Lower lobe of right lung (tissue), 2 donors: ENCODE results near the gene ZNF865. TPM values are rescaled to one million over a fixed set of nuclear protein-coding genes. Genes with fewer than 3 reads are reported as not detected.
A peak's percentile ranks its signal among the peaks of the same experiment; 100 is the strongest.

ENCODE experiments used
- ATAC-seq, 2 donors: fragments of 200-7000 bp; cut with Tn5 transposase; one replicate each; pipeline ENCODE4 v1.9.1; 2020 to 2022; ENCODE audit warnings: mild to moderate bottlenecking in 2 of 2, moderate library complexity in 2 of 2
- DNase-seq: peaks from one replicate; pipeline ENCODE4 v3.0.0-alpha.2; 2020
- H3K27ac ChIP-seq: fragments of 200-600 bp; one replicate; pipeline ENCODE4 v1.8.0; 2022
- H3K27me3 ChIP-seq: fragments of 200-600 bp; one replicate; pipeline ENCODE4 v1.8.0; 2022; ENCODE audit warnings: low read depth
- H3K36me3 ChIP-seq: fragments of 200-600 bp; one replicate; pipeline ENCODE4 v1.8.0; 2022; ENCODE audit warnings: mild to moderate bottlenecking
- H3K4me1 ChIP-seq: fragments of 200-600 bp; one replicate; pipeline ENCODE4 v1.8.0; 2022
- H3K4me3 ChIP-seq: fragments of 200-600 bp; one replicate; pipeline ENCODE4 v1.8.0; 2022; ENCODE audit warnings: mild to moderate bottlenecking
- H3K9me3 ChIP-seq: fragments of 200-600 bp; one replicate; pipeline ENCODE4 v1.8.0; 2022
- CTCF ChIP-seq: fragments of 200-600 bp; IDR thresholded peaks from one replicate; pipeline ENCODE4 v1.8.0; 2022; ENCODE audit warnings: antibody characterized with exemption, mild to moderate bottlenecking
- intact Hi-C: fragments of 100-400 bp; cut with DNase I; formaldehyde crosslinking; loops from one replicate; pipeline ENCODE4 v1.11.0; 2022
- total RNA-seq: library from RNA; stranded (reverse); fragmentation: NEBNext Ultra II Directional; extraction: Animal tissue kit (Norgen Biotek cat#: 25700); gene quantifications from one replicate; pipeline ENCODE4 v1.2.1, GENCODE V29; 2021
- donor health status: DM: no; HTN: yes; CAD: no; lungs with severe emphysema.

Gene ZNF865
- total RNA-seq, 1 donor from 2014 or later = 16.5 TPM

- no peak for ATAC-seq
- peak overlapping the region; percentile 83 for H3K4me3 ChIP-seq
- H3K27me3 ChIP-seq = no peaks in the 10 kb centered on the region
- no peak for TF ChIP-seq CTCF
- H3K36me3 ChIP-seq = peaks cover 39% of the 10 kb centered on the region
- peak overlapping the region; percentile 92 for H3K27ac ChIP-seq
- H3K4me1 ChIP-seq = peaks cover 32% of the 10 kb centered on the region
- intact Hi-C loops = no loop called here
- no peak for DNase-seq
- H3K9me3 ChIP-seq = no peaks in the 10 kb centered on the region
Observed at GRCh38 chr19:55606471-55606787, 982 bp downstream of the ZNF865 start.

GRCh38 chr19:55606817-55607216 lies 1.4 kb downstream of the ZNF865 start:
- Histone ChIP-seq H3K4me1 (peaks cover 34% of the 10 kb centered on the region), H3K27me3 (no peaks in the 10 kb centered on the region), H3K4me3 (peak overlapping the region; percentile 83), H3K27ac (peak overlapping the region; percentile 92), H3K9me3 (no peaks in the 10 kb centered on the region), H3K36me3 (peaks cover 39% of the 10 kb centered on the region)
- DNase-seq (no peak), ATAC-seq (no peak)
- intact Hi-C loops = no loop called here
- TF ChIP-seq CTCF = no peak

GRCh38 chr19:55609326-55609725 lies 3.9 kb downstream of the ZNF865 start:
- ATAC-seq (no peak), DNase-seq (no peak)
- TF ChIP-seq CTCF = no peak
- H3K9me3 ChIP-seq = no peaks in the 10 kb centered on the region
- intact Hi-C loops = no loop called here
- peaks cover 34% of the 10 kb centered on the region for H3K36me3 ChIP-seq
- H3K27me3 ChIP-seq = no peaks in the 10 kb centered on the region
- no peak overlapping the region for H3K27ac ChIP-seq
- peaks cover 32% of the 10 kb centered on the region for H3K4me1 ChIP-seq
- H3K4me3 ChIP-seq = no peak overlapping the region

GRCh38 chr19:55611300-55611982 lies 6.0 kb downstream of the ZNF865 start:
- DNase-seq (no peak), ATAC-seq (no peak)
- Histone ChIP-seq H3K27ac (no peak overlapping the region), H3K36me3 (peaks cover 49% of the 10 kb centered on the region), H3K27me3 (no peaks in the 10 kb centered on the region), H3K4me1 (peaks cover 24% of the 10 kb centered on the region), H3K4me3 (no peak overlapping the region), H3K9me3 (no peaks in the 10 kb centered on the region)
- no peak for TF ChIP-seq CTCF
- intact Hi-C loops = no loop called here

- no peak for ATAC-seq
- Histone ChIP-seq H3K9me3 (no peaks in the 10 kb centered on the region), H3K36me3 (peaks cover 49% of the 10 kb centered on the region), H3K4me3 (no peak overlapping the region), H3K27me3 (no peaks in the 10 kb centered on the region), H3K4me1 (peaks cover 17% of the 10 kb centered on the region), H3K27ac (peak overlapping the region; percentile 26)
- TF ChIP-seq CTCF = no peak
- no peak for DNase-seq
- intact Hi-C loops = no loop called here
Observed at GRCh38 chr19:55611983-55612645, 6.7 kb downstream of the ZNF865 start.
